HCT116 (cell line): Measurements from ENCODE around the gene HSPA12B. TPM values are rescaled to one million over a fixed set of nuclear protein-coding genes. Genes with fewer than 3 reads are reported as not detected.

ENCODE experiments used
- ATAC-seq: fragments of 200-7000 bp; cut with Tn5 transposase; 2 replicates; pipeline ENCODE4 v1.9.1; 2020; ENCODE audit warnings: mild to moderate bottlenecking, moderate library complexity
- BruUV-seq: library from RNA; stranded (reverse); fragments of 400-500 nt; replicated peaks from 2 replicates; lab custom pipeline; 2021; lab: Mats Ljungman, UMichigan
- CTCF ChIA-PET: fragments of 300-600 bp; sonication (Branson Sonifier 250); formaldehyde crosslinking; loops from one replicate; lab custom pipeline; 2021; ENCODE audit warnings: antibody characterized with exemption; lab: Charles Lee
- POLR2A ChIA-PET: fragments of 300-600, 350-600 bp; sonication (Branson Sonifier 250); formaldehyde crosslinking; loops from one replicate; lab custom pipeline; 2021; ENCODE audit warnings: antibody characterized with exemption; lab: Charles Lee
- RAD21 ChIA-PET, 2 experiments: fragments of 300-600 bp; sonication (Branson Sonifier 250); formaldehyde crosslinking; loops; one replicate each; lab custom pipeline; 2023; ENCODE audit warnings: low total read pairs in 2 of 2; ENCODE audit not compliant: uncharacterized antibody in 2 of 2, unreplicated experiment in 2 of 2, low non-redundant PET in 1 of 2; lab: Charles Lee
- DNase-seq: peaks from one replicate; pipeline ENCODE4 v3.0.0-alpha.2; 2010; ENCODE audit warnings: low read depth, low spot score
- H2AFZ ChIP-seq: fragments of 200-600 bp; shearing (Covaris generic), sonication (generic); 2 replicates; pipeline ENCODE4 v1.6.1; 2017; ENCODE audit warnings: low read depth, mixed run types, mixed read lengths, antibody characterized with exemption, low read length; ENCODE audit not compliant: poor library complexity, severe bottlenecking
- H3K27ac ChIP-seq: 2 replicates; pipeline ENCODE4 v1.5.1; 2012; ENCODE audit warnings: low read depth, low read length
- H3K27me3 ChIP-seq: fragments of 200-600 bp; sonication (generic); 2 replicates; pipeline ENCODE4 v1.6.1; 2016; ENCODE audit warnings: mixed run types, low read length, mixed read lengths; ENCODE audit not compliant: insufficient read depth
- H3K36me3 ChIP-seq, 2 experiments: fragments of 200-500 bp in 1 of 2; fragments of 200-600 bp in 1 of 2; sonication (Bioruptor generic) in 1 of 2; sonication (generic) in 1 of 2; 2 replicates each; pipeline versions ENCODE4 v1.5.1 to v1.6.1; 2014 to 2016; ENCODE audit warnings: low read length in 2 of 2, inconsistent platforms in 1 of 2, mixed read lengths in 1 of 2, mixed run types in 1 of 2; ENCODE audit not compliant: insufficient read depth in 2 of 2, control insufficient read depth in 1 of 2
- H3K4me1 ChIP-seq, 2 experiments: fragments of 200-600 bp in 1 of 2; sonication (generic) in 1 of 2; 2 replicates each; pipeline versions ENCODE4 v1.5.1 to v1.6.1; 2012 to 2017; ENCODE audit warnings: low read length in 2 of 2, inconsistent platforms in 1 of 2, mild to moderate bottlenecking in 1 of 2, mixed read lengths in 1 of 2, mixed run types in 1 of 2, moderate library complexity in 1 of 2; ENCODE audit not compliant: insufficient read depth in 2 of 2, control insufficient read depth in 1 of 2
- H3K4me2 ChIP-seq: fragments of 200-600 bp; sonication (generic); 2 replicates; pipeline ENCODE4 v1.6.1; 2017; ENCODE audit warnings: mixed run types, low read length, mixed read lengths
- H3K4me3 ChIP-seq, 2 experiments: fragments of 200-600 bp in 1 of 2; sonication (generic) in 1 of 2; replicated peaks in 1 of 2; 2 replicates each; pipeline ENCODE4 v1.5.1; 2011 to 2016; ENCODE audit warnings: low read length in 2 of 2, control low read depth in 1 of 2, low read depth in 1 of 2, mild to moderate bottlenecking in 1 of 2, mixed read lengths in 1 of 2, mixed run types in 1 of 2
- H3K79me2 ChIP-seq: fragments of 200-600 bp; sonication (generic); 2 replicates; pipeline ENCODE4 v1.6.1; 2017; ENCODE audit warnings: mild to moderate bottlenecking, mixed run types, low read length, moderate library complexity, mixed read lengths; ENCODE audit not compliant: insufficient read depth
- H3K9ac ChIP-seq: fragments of 200-600 bp; sonication (generic); 2 replicates; pipeline ENCODE4 v1.6.1; 2016; ENCODE audit warnings: low read length, mixed read lengths
- H3K9me2 ChIP-seq: fragments of 200-600 bp; sonication (generic), shearing (Covaris generic); 2 replicates; pipeline ENCODE4 v1.6.1; 2017; ENCODE audit warnings: mixed run types, mild to moderate bottlenecking, moderate library complexity; ENCODE audit not compliant: insufficient read depth
- H3K9me3 ChIP-seq, 2 experiments: fragments of 200-500 bp in 1 of 2; fragments of 200-600 bp in 1 of 2; sonication (Bioruptor generic) in 1 of 2; sonication (generic) in 1 of 2; 2 replicates each; pipeline ENCODE4 v1.6.1; 2014 to 2017; ENCODE audit warnings: low read length in 2 of 2, mixed read lengths in 2 of 2, inconsistent platforms in 1 of 2, low read depth in 1 of 2, mild to moderate bottlenecking in 1 of 2, mixed run types in 1 of 2, moderate library complexity in 1 of 2; ENCODE audit not compliant: control insufficient read depth in 1 of 2, insufficient read depth in 1 of 2
- H4K20me1 ChIP-seq: fragments of 200-600 bp; sonication (generic), shearing (Covaris generic); 2 replicates; pipeline ENCODE4 v1.6.1; 2017; ENCODE audit warnings: mixed run types, mild to moderate bottlenecking, moderate library complexity; ENCODE audit not compliant: insufficient read depth
- CBX3 ChIP-seq: IDR thresholded peaks from 2 replicates; pipeline ENCODE4 v1.6.1; 2012; ENCODE audit warnings: low read depth
- CEBPB ChIP-seq: IDR thresholded peaks from 2 replicates; pipeline ENCODE4 v1.6.1; 2012; ENCODE audit warnings: low read depth
- POLR2A ChIP-seq: IDR thresholded peaks from 2 replicates; pipeline ENCODE4 v1.7.0; 2011; ENCODE audit warnings: borderline replicate concordance; ENCODE audit not compliant: insufficient read depth, insufficient read length; ENCODE audit errors: extremely low read depth
- POLR2AphosphoS5 ChIP-seq: IDR thresholded peaks from 2 replicates; pipeline ENCODE4 v1.6.1; 2011; ENCODE audit warnings: mild to moderate bottlenecking, low read depth, low read length, moderate library complexity
- RAD21 ChIP-seq: IDR thresholded peaks from 2 replicates; pipeline ENCODE4 v1.6.1; 2012; ENCODE audit warnings: low read depth, mild to moderate bottlenecking
- SIN3A ChIP-seq: IDR thresholded peaks from 2 replicates; pipeline ENCODE4 v1.6.1; 2012; ENCODE audit warnings: low read depth
- intact Hi-C: fragments of 100-400 bp; cut with micrococcal nuclease; formaldehyde crosslinking; loops from 2 replicates; pipeline ENCODE4 v1.10.0; 2022
- total RNA-seq: library from RNA; stranded (reverse); gene quantifications from one replicate; pipeline ENCODE4 v1.2.1, GENCODE V29; 2021; ENCODE audit not compliant: unreplicated experiment
- TF ChIP-seq, protein P1 (sequence below): IDR thresholded peaks from 2 replicates; pipeline ENCODE4 v1.6.1; 2012

Gene HSPA12B
- total RNA-seq, 1 experiment from 2014 or later = not detected

DNA sequence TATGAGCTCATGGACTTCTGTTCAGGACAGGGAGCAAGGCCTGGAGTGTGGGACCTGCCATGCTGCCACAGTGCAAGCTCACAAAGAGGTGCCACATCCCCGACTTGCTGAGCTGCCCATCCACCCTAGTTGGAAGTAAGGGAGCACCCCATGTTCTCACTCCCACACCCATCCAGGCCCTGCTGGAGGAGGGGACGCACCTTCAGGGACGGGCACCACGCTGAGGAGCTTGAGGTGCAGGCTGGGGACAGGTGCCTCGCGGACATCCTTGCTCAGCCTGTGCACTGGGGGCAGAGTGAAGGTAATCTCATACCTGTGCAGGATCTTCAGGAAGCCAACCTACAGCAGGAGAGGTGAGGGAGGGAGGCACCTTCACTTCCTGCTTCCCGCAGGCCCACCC is 22.8 kb downstream of the HSPA12B start:
- DNase-seq (no peak), ATAC-seq (no peak)
- H3K9me2 ChIP-seq = no peaks in the 10 kb centered on the region
- ChIA-PET RAD21 (no interaction called here), POLR2A (no interaction called here), CTCF (interaction anchor here (0.5 to 1.3 kb wide), 3 partner anchors 10 to 1485 kb away, joined by 3 read pairs; partner anchors contain the start of gene SPEF1)
- H3K4me2 ChIP-seq = no peak overlapping the region
- intact Hi-C loops = no loop called here
- no TSS peak for BruUV-seq
- H3K9ac ChIP-seq = no peak overlapping the region
- no peaks in the 10 kb centered on the region for H4K20me1 ChIP-seq
- no peak overlapping the region for H3K4me3 ChIP-seq
- peaks cover 0 to 4% of the 10 kb centered on the region in 2 experiments; a peak in 1 of 4 replicates for H3K4me1 ChIP-seq
- no peak for TF ChIP-seq RAD21
- H3K9me3 ChIP-seq = no peaks in the 10 kb centered on the region
- no peaks in the 10 kb centered on the region for H3K27me3 ChIP-seq
- H3K27ac ChIP-seq = no peak overlapping the region
- H2AFZ ChIP-seq = no peak overlapping the region
- peaks cover 6 to 36% of the 10 kb centered on the region in 2 experiments; a peak in 3 of 4 replicates for H3K36me3 ChIP-seq
- H3K79me2 ChIP-seq = peaks cover 6% of the 10 kb centered on the region; the same call in 1 of the 2 replicates

DNA sequence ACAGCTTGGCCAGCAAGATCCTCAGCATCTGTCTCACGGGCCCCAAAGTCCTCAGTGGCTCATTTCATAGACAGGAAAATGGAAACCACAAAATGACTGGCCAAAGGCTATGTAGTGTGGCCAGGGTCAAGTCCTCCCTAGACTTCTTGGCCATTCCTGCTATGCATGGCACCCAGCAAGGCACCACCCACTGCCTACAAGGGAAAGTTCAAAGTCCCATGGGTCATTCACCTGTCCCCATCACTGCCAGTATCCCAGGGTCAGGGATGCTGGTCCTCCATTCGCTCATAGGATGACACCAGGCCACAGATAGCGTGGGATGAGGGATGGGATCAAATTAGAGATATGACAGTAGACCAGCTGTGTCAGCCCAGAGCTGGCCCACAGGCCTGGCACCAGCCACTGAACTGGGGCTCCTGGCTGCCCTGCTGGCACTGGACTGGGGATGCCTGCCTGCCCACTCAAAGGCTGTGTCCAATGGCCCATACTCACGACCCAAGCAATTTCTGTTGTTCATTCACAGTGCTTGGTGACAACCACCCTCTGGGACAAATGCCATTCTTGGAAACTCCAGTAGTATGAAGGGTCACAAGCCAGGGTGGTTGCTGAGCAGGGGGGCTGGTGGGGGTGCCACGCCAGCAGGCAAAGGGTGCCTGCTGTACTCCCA is 23.5 kb downstream of the HSPA12B start:
- H2AFZ ChIP-seq = no peak overlapping the region
- peaks cover 6% of the 10 kb centered on the region; the same call in 1 of the 2 replicates for H3K79me2 ChIP-seq
- RAD21 ChIA-PET = no interaction called here
- no peak overlapping the region for H3K27ac ChIP-seq
- H3K36me3 ChIP-seq = peaks cover 7 to 36% of the 10 kb centered on the region in 2 experiments; a peak in 3 of 4 replicates
- no peaks in the 10 kb centered on the region for H3K27me3 ChIP-seq
- no peak for DNase-seq
- no peak overlapping the region for H3K4me2 ChIP-seq
- H3K9me3 ChIP-seq = no peaks in the 10 kb centered on the region
- intact Hi-C loops = no loop called here
- BruUV-seq = no TSS peak
- TF ChIP-seq POLR2A = no peak
- TF ChIP-seq CBX3 = no peak
- TF ChIP-seq CEBPB = no peak
- no peak for TF ChIP-seq POLR2AphosphoS5
- TF ChIP-seq, protein P1, sequence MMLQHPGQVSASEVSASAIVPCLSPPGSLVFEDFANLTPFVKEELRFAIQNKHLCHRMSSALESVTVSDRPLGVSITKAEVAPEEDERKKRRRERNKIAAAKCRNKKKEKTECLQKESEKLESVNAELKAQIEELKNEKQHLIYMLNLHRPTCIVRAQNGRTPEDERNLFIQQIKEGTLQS = no peak
- no peak for TF ChIP-seq SIN3A
- no peak for ATAC-seq
- H3K4me1 ChIP-seq = peaks cover 0 to 3% of the 10 kb centered on the region in 2 experiments; a peak in 1 of 4 replicates
- H3K4me3 ChIP-seq = no peak overlapping the region
- POLR2A ChIA-PET = no interaction called here
- no peak overlapping the region for H3K9ac ChIP-seq
- H4K20me1 ChIP-seq = no peaks in the 10 kb centered on the region
- CTCF ChIA-PET = interaction anchor here (1.6 kb wide), 1 partner anchor 12 kb away, joined by 4 read pairs; the partner anchor contains the start of gene ADISSP
- no peaks in the 10 kb centered on the region for H3K9me2 ChIP-seq
